Measurements from ENCODE around the gene SCG5. TPM values are rescaled to one million over a fixed set of nuclear protein-coding genes. Genes with fewer than 3 reads are reported as not detected.
A peak's percentile ranks its signal among the peaks of the same experiment; 100 is the strongest.

SCG5 gene
- total RNA-seq, 4 donors from 2014 or later = not detected

DNA sequence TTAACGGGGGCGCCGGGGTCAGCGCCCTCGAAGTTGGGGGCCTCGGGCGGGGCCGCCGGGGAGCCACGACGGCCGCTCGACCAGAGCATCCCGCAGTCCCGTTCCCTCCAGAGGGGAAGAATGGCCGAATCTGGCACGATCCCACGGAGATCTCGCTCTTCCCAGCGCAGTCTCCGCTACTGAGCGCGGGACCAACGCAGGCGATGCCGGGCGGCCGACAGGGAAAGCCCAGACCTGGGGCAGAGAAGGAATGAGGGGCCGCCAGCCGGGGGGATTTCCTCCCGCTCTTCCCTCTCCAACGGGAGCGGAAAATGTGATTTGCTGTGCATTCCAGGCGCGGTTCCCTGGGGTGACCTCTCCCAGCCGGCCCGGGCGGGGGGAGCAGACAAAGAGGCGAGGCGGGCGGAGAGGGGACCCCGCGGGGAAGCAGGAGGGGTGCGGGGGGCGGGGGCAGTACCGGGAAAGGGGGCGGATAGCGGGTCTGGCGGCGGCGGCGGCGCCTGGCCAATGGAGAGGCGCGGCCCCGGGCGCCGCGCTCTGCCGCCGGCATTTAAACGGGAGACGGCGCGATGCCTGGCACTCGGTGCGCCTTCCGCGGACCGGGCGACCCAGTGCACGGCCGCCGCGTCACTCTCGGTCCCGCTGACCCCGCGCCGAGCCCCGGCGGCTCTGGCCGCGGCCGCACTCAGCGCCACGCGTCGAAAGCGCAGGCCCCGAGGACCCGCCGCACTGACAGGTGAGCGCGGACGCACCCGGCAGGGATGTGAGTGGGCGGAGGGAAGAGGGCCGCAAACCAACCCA, 76.1 kb downstream of the SCG5 start, which contains the start of gene GREM1:
TSS of gene GREM1 (plus strand) at position 579 of the 801 bp plus-strand sequence. CDS start 12,687 bp downstream, outside the sequence.
- Histone ChIP-seq H3K9me3 (no peaks in the 10 kb centered on the region), H3K27me3 (peaks cover 69% of the 10 kb centered on the region), H3K4me3 (peak within 1 kb of the TSS; percentile 50), H3K27ac (peak within 1 kb of the TSS; percentile 57), H3K4me1 (peaks cover 29% of the 10 kb centered on the region), H3K36me3 (no peaks in the 10 kb centered on the region)
- 0% methylated on average over 9 of the region's 99 CpGs for WGBS
- no peak for TF ChIP-seq POLR2AphosphoS5 (IDR thresholded peaks at IDR 0.05)
- TF ChIP-seq EP300 (IDR thresholded peaks at IDR 0.05) = no peak
- TF ChIP-seq, protein P1, sequence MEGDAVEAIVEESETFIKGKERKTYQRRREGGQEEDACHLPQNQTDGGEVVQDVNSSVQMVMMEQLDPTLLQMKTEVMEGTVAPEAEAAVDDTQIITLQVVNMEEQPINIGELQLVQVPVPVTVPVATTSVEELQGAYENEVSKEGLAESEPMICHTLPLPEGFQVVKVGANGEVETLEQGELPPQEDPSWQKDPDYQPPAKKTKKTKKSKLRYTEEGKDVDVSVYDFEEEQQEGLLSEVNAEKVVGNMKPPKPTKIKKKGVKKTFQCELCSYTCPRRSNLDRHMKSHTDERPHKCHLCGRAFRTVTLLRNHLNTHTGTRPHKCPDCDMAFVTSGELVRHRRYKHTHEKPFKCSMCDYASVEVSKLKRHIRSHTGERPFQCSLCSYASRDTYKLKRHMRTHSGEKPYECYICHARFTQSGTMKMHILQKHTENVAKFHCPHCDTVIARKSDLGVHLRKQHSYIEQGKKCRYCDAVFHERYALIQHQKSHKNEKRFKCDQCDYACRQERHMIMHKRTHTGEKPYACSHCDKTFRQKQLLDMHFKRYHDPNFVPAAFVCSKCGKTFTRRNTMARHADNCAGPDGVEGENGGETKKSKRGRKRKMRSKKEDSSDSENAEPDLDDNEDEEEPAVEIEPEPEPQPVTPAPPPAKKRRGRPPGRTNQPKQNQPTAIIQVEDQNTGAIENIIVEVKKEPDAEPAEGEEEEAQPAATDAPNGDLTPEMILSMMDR (IDR thresholded peaks at IDR 0.05) = no peak
- no peak for TF ChIP-seq POLR2A (IDR thresholded peaks at IDR 0.05)
- peak in 1 of 2 donors; percentile 73 for DNase-seq (ENCODE audit: low spot score in 2 of 2)

DNA sequence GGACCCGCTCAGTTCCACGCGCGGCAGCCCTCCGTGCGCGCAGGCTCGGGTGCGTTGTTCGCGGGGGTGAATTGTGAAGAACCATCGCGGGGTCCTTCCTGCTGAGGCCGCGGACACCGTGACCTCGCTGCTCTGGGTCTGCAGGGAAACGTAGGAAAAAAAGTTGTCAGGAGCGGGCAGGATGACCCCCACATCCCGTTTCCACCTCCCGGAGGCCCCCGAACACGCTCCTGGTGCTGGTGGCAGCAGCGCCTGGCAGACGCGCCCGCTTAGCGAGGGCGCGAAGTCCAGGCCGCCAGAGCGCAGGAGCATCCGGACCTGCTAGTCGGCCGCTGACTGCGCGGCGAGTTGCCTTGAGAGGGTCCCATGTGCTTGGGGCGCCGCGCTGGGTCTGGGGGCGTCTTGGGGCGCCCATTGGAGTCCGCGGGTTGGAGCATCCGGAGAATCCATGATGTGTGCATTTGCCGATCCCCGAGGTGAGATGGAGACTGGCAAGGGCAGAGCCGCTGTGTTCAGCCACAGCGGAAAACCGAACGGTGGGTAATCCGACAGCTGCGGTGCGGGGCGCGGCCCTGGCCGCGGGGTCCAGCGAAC, 76.8 kb downstream of the SCG5 start:
- WGBS = 2% methylated on average over 41 of the region's 60 CpGs
- no peaks in the 10 kb centered on the region for H3K36me3 ChIP-seq
- H3K9me3 ChIP-seq = no peaks in the 10 kb centered on the region
- TF ChIP-seq POLR2A (IDR thresholded peaks at IDR 0.05) = no peak
- TF ChIP-seq, protein P1 (IDR thresholded peaks at IDR 0.05) = no peak
- no peak for TF ChIP-seq POLR2AphosphoS5 (IDR thresholded peaks at IDR 0.05)
- TF ChIP-seq EP300 (IDR thresholded peaks at IDR 0.05) = no peak
- peaks cover 29% of the 10 kb centered on the region for H3K4me1 ChIP-seq
- peak overlapping the region; percentile 57 for H3K27ac ChIP-seq
- DNase-seq (ENCODE audit: low spot score in 2 of 2) = no peak
- H3K4me3 ChIP-seq = peak overlapping the region; percentile 50
- H3K27me3 ChIP-seq = peaks cover 65% of the 10 kb centered on the region

DNA sequence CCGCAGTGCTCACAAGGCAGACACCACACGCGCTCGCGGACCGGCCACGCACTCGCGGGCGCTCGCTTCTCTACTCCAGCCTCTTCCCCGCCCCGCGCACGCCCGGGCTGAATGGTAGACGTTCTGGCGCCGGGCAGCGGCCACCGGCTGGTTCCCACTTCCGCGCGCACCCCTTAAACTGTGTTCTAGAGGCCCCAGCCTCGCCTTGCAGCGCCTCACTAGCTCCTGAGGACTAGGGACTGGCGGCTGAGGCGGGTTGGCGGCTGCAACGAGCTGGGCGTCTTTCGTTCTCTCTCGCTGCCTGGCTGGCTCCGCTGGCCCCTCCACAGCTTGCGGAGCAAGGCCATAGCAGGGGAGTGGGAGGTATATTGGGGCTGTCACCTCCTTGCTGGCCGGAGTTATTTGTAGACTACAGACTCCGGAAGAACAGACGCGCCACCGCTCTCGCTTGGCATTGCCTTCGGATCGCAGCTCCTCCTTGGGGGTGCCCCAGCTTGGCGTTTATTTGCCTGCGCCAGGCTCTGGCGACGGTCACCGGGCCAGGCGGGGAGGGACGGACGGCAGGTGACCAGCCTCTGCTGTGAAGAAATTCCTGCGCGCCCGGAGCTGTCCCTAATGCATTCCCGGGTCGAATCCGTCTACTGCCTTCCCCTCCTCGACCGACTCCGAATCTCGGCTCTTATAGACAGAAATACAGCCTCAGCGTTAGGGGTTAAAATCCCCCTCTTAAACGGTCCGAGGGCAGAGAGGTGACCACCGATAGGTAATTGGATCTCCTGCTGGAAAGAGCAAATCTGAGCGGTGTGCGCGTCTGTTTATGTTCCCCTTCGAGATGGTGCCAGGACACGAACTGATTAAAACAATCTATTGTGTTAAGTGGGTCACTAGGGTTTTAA, 77.6 kb downstream of the SCG5 start:
- Histone ChIP-seq H3K9me3 (no peaks in the 10 kb centered on the region), H3K27ac (peak overlapping the region; percentile 57), H3K36me3 (no peaks in the 10 kb centered on the region), H3K4me1 (peaks cover 29% of the 10 kb centered on the region), H3K27me3 (peaks cover 61% of the 10 kb centered on the region), H3K4me3 (peak overlapping the region; percentile 50)
- WGBS = 6% methylated on average over 20 of the region's 70 CpGs
- TF ChIP-seq POLR2AphosphoS5 (IDR thresholded peaks at IDR 0.05) (no peak), EP300 (IDR thresholded peaks at IDR 0.05) (no peak), POLR2A (IDR thresholded peaks at IDR 0.05) (no peak)
- TF ChIP-seq, protein P1 (IDR thresholded peaks at IDR 0.05) = no peak
- no peak for DNase-seq (ENCODE audit: low spot score in 2 of 2)

DNA sequence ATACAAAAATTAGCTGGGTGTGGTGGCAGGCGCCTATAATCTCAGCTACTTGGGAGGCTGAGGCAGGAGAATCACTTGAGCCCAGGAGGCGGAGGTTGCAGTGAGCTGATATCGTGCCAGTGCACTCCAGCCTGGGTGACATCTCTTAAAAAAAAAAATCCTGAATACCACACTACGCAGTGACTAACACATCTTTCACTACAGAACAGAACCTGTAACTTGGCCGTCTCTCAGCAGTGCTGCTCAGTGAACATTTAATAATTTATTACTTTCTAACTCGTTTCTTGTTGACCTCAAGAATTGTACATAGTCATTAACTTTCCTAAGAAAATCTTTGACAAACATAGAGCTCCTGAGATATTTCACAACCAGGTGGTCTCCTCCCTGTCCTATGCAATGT, 80.1 kb downstream of the SCG5 start:
- no peak overlapping the region for H3K4me3 ChIP-seq
- no peak overlapping the region for H3K27ac ChIP-seq
- TF ChIP-seq, protein P1 (IDR thresholded peaks at IDR 0.05) = no peak
- no peak for TF ChIP-seq EP300 (IDR thresholded peaks at IDR 0.05)
- TF ChIP-seq POLR2AphosphoS5 (IDR thresholded peaks at IDR 0.05) = no peak
- TF ChIP-seq POLR2A (IDR thresholded peaks at IDR 0.05) = no peak

More for the DNA sequence above, 80.1 kb downstream of the SCG5 start:
- H3K27me3 ChIP-seq = peaks cover 41% of the 10 kb centered on the region
- H3K9me3 ChIP-seq = no peaks in the 10 kb centered on the region
- H3K36me3 ChIP-seq = no peaks in the 10 kb centered on the region
- WGBS = 74% methylated on average over 6 of the region's 6 CpGs
- no peak for DNase-seq (ENCODE audit: low spot score in 2 of 2)
- peaks cover 29% of the 10 kb centered on the region for H3K4me1 ChIP-seq

All from suprapubic skin (tissue), 4 donors.